GM18508 (cell line): ENCODE results near the gene GNG7.
"Not testable (repeated sequence)": the region's sequence is repeated elsewhere in the genome, so short reads cannot be mapped to it uniquely, and the experiment has no call there.

Experiments
- ATAC-seq: cut with Tn5 transposase; IDR thresholded peaks from one replicate; pipeline ENCODE4 v1.9.1; 2021; ENCODE audit warnings: moderate number of reproducible peaks; ENCODE audit not compliant: insufficient read depth, unreplicated experiment

The GNG7 gene

GRCh38 chr19:2479556-2480194 is 222.8 kb downstream of the GNG7 start:
- no peak for ATAC-seq

GRCh38 chr19:2478756-2479555 is 223.5 kb downstream of the GNG7 start:
- no peak for ATAC-seq

GRCh38 chr19:2478278-2478755 is 224.2 kb downstream of the GNG7 start:
- ATAC-seq, result no peak

- ATAC-seq, result no peak
These were observed 224.7 kb downstream of the GNG7 start for GRCh38 chr19:2477732-2478191.

- ATAC-seq, result no peak
These were observed 225.3 kb downstream of the GNG7 start for GRCh38 chr19:2477141-2477710.

GRCh38 chr19:2476451-2477140 is 225.9 kb downstream of the GNG7 start:
- ATAC-seq, result peak; percentile 3

- ATAC-seq, result peak; percentile 34
These were observed 226.6 kb downstream of the GNG7 start, which contains the start of gene GADD45B for GRCh38 chr19:2475702-2476450. Gene GADD45B (plus strand): TSS chr19:2476127. CDS start chr19:2476359, 232 bp downstream.

- ATAC-seq, result no peak
These were observed 227.3 kb downstream of the GNG7 start for GRCh38 chr19:2475018-2475701.

- ATAC-seq, result no peak
These were observed 228.1 kb downstream of the GNG7 start for GRCh38 chr19:2474232-2475017.

- ATAC-seq, result not testable (repeated sequence)
These were observed 232.6 kb downstream of the GNG7 start for GRCh38 chr19:2469915-2470200.

GRCh38 chr19:2469102-2469914 is 233.2 kb downstream of the GNG7 start:
- ATAC-seq, result no peak

- ATAC-seq, result no peak
These were observed 233.9 kb downstream of the GNG7 start for GRCh38 chr19:2468596-2468995.

- ATAC-seq, result no peak
These were observed 238.1 kb downstream of the GNG7 start for GRCh38 chr19:2464389-2464788.

GRCh38 chr19:2463694-2464093 is 238.8 kb downstream of the GNG7 start:
- ATAC-seq, result not testable (repeated sequence)

GRCh38 chr19:2462635-2463421 is 239.7 kb downstream of the GNG7 start:
- ATAC-seq, result no peak

- no peak for ATAC-seq
These were observed 240.5 kb downstream of the GNG7 start for GRCh38 chr19:2461751-2462634.
